ENCODE data around the gene WDR13.
"Not testable (repeated sequence)": the region's sequence is repeated elsewhere in the genome, so short reads cannot be mapped to it uniquely, and the experiment has no call there.

The WDR13 gene

GRCh38 chrX:48595929-48596328 is 1.4 kb upstream of the WDR13 start:
- no peak for DNase-seq

- no peak for DNase-seq
These were observed 1.3 kb downstream of the WDR13 start for GRCh38 chrX:48598614-48599013.

- DNase-seq: no peak
These were observed 2.0 kb downstream of the WDR13 start for GRCh38 chrX:48599341-48599740.

- DNase-seq: no peak
These were observed 2.9 kb downstream of the WDR13 start for GRCh38 chrX:48600226-48600625.

- no peak for DNase-seq
These were observed 4.6 kb downstream of the WDR13 start for GRCh38 chrX:48601741-48602394.

- DNase-seq: no peak
These were observed 7.4 kb downstream of the WDR13 start for GRCh38 chrX:48604701-48605100.

- DNase-seq: no peak
These were observed 8.8 kb downstream of the WDR13 start for GRCh38 chrX:48606091-48606490.

- no peak for DNase-seq
These were observed 14.4 kb downstream of the WDR13 start for GRCh38 chrX:48611703-48612102.

GRCh38 chrX:48613502-48614160 is 16.3 kb downstream of the WDR13 start:
- no peak for DNase-seq

- no peak for DNase-seq
These were observed 19.3 kb downstream of the WDR13 start for GRCh38 chrX:48616576-48616975.

- DNase-seq: no peak
These were observed 20.4 kb downstream of the WDR13 start for GRCh38 chrX:48617542-48618340.

- DNase-seq: no peak
These were observed 29.4 kb downstream of the WDR13 start for GRCh38 chrX:48626401-48627298.

GRCh38 chrX:48631376-48632090 is 34.2 kb downstream of the WDR13 start:
- DNase-seq: peak; percentile 86

- DNase-seq: no peak
These were observed 34.9 kb downstream of the WDR13 start for GRCh38 chrX:48632207-48632606.

GRCh38 chrX:48636301-48636700 is 39.0 kb downstream of the WDR13 start:
- DNase-seq: no peak

GRCh38 chrX:48636776-48637175 is 39.5 kb downstream of the WDR13 start:
- no peak for DNase-seq

- DNase-seq: no peak
These were observed 48.4 kb downstream of the WDR13 start for GRCh38 chrX:48645669-48646068.

GRCh38 chrX:48648336-48648751 is 51.1 kb downstream of the WDR13 start:
- peak; percentile 65 for DNase-seq

GRCh38 chrX:48649102-48649501 is 51.8 kb downstream of the WDR13 start:
- DNase-seq: no peak

- DNase-seq: not testable (repeated sequence)
These were observed 54.8 kb downstream of the WDR13 start for GRCh38 chrX:48652055-48652579.

- DNase-seq: not testable (repeated sequence)
These were observed 57.5 kb downstream of the WDR13 start for GRCh38 chrX:48654746-48655145.
